Measurements from ENCODE around the gene BCL11B.

BCL11B gene

GRCh38 chr14:99226687-99227086, 45.3 kb downstream of the BCL11B start:
- no peak for DNase-seq

GRCh38 chr14:99225436-99226203, 46.4 kb downstream of the BCL11B start:
- no peak for DNase-seq

GRCh38 chr14:99224948-99225347, 47.0 kb downstream of the BCL11B start:
- DNase-seq: no peak

GRCh38 chr14:99224116-99224910, 47.7 kb downstream of the BCL11B start:
- no peak for DNase-seq

- no peak for DNase-seq
These were observed 50.6 kb downstream of the BCL11B start for GRCh38 chr14:99221445-99221844.

GRCh38 chr14:99217066-99217955, 54.7 kb downstream of the BCL11B start:
- DNase-seq: no peak

- no peak for DNase-seq
These were observed 55.8 kb downstream of the BCL11B start for GRCh38 chr14:99216191-99216590.

- peak in 15 of 58 donors; percentile 5 to 44 (median 23) for DNase-seq
These were observed 56.7 kb downstream of the BCL11B start for GRCh38 chr14:99215277-99215676.

- no peak for DNase-seq
These were observed 57.3 kb downstream of the BCL11B start for GRCh38 chr14:99214701-99215100.

- DNase-seq: no peak
These were observed 58.4 kb downstream of the BCL11B start for GRCh38 chr14:99213527-99213971.

GRCh38 chr14:99213101-99213500, 58.9 kb downstream of the BCL11B start:
- no peak for DNase-seq

- DNase-seq: no peak
These were observed 59.4 kb downstream of the BCL11B start for GRCh38 chr14:99212646-99213045.

- no peak for DNase-seq
These were observed 59.8 kb downstream of the BCL11B start for GRCh38 chr14:99212199-99212598.

GRCh38 chr14:99211410-99211809, 60.6 kb downstream of the BCL11B start:
- DNase-seq: no peak

- no peak for DNase-seq
These were observed 61.7 kb downstream of the BCL11B start for GRCh38 chr14:99210333-99210732.

- DNase-seq: no peak
These were observed 62.6 kb downstream of the BCL11B start for GRCh38 chr14:99209409-99209808.

- DNase-seq: no peak
These were observed 63.7 kb downstream of the BCL11B start for GRCh38 chr14:99208318-99208717.

GRCh38 chr14:99207456-99207855, 64.5 kb downstream of the BCL11B start:
- DNase-seq: no peak

- DNase-seq: no peak
These were observed 65.9 kb downstream of the BCL11B start for GRCh38 chr14:99206090-99206489.

GRCh38 chr14:99205086-99205688, 66.8 kb downstream of the BCL11B start:
- DNase-seq: no peak

GRCh38 chr14:99203801-99204200, 68.2 kb downstream of the BCL11B start:
- DNase-seq: no peak
